Renal cortical epithelial cell (primary cell): ENCODE measurements around the gene GPR137. TPM values are rescaled to one million over a fixed set of nuclear protein-coding genes. Genes with fewer than 3 reads are reported as not detected.

Experiments
- DNase-seq: peaks from one replicate; pipeline ENCODE4 v3.0.0-alpha.2; 2011; ENCODE audit warnings: low read depth
- total RNA-seq: library from RNA; depleted of rRNA; stranded (reverse); fragments of >200 nt; gene quantifications from 2 replicates; pipeline ENCODE4 v1.2.3, GENCODE V29; 2014

GPR137 gene
- total RNA-seq, 1 donor from 2014 or later, result 18.9 TPM

DNA sequence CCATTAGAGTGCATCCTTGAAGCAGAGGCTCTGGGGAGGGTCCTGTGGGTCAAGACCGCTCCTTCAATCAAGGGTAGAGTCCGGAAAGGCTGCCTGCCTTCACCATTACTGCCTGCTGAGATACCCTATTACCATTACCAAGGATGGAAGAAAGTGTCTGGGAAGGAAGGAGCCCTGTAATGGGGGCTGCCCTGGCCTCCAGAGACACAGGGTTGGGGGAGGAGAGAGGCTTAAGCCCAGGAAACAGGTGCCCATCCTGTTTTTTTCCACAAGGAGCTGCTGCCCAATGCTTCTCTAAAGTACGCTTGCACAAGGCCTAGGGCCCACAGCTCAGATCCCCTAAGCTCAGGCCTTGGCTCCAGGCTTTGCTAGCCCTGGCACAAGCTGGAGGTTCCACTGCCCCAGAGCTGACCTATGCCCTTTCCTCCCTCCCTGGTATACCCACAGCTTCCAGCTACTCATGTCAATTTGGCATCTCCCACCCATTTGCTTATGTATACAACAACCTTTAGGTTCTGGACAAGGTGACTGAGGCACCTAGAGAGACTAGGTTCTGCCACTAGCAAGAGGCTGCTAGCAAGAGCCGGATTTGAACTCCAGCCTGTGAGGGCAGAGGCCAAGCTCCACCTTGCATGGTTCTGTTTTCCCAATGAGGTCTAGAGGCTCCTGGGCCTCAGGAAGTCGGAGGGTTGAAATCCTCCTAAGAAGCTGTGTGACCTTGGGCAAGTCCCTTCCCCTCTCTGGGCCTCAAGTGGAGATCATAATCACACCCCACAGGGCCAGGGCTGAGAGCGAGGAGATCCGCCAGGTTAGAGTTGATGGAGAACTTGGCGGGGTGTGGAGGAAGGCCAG, 35.9 kb upstream of the GPR137 start:
- DNase-seq, result no peak

DNA sequence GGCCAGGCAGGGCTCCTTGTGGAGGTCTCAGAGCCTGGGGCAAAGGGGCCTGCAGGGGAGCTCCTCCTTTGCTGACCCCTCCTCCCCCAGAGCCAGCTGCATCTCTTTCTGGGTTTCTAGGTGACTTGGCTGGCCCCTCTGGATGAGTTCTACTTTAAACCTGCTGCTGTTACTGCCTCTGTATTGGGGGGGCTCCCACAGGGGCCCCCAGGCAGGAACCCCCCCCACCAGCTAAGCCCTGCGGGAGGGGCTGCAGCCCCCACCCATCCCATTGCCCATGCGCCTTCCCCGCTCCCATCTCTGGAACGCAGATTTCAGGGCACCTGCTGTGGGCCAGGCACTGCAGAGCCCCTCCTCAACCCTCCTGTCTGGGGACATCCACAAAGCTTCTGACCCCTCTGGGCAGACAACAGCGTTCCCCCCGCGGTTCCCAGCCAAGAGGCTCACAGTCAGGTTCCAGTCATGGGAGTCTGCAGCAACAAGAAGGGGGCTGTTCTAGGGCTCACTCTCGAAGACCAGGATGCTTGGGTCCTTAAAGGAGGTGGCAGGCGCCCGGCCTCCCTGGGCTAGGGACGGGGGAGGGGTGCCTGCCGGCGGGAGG, 35.1 kb upstream of the GPR137 start:
- no peak for DNase-seq

GRCh38 chr11:64251016-64251752, 34.5 kb upstream of the GPR137 start, which contains the start of gene PLCB3:
Gene PLCB3 (plus strand): TSS chr11:64251530. CDS start chr11:64251650, 120 bp downstream.
- no peak for DNase-seq

- DNase-seq, result no peak
Observed at GRCh38 chr11:64251753-64252002, 34.0 kb upstream of the GPR137 start.

DNA sequence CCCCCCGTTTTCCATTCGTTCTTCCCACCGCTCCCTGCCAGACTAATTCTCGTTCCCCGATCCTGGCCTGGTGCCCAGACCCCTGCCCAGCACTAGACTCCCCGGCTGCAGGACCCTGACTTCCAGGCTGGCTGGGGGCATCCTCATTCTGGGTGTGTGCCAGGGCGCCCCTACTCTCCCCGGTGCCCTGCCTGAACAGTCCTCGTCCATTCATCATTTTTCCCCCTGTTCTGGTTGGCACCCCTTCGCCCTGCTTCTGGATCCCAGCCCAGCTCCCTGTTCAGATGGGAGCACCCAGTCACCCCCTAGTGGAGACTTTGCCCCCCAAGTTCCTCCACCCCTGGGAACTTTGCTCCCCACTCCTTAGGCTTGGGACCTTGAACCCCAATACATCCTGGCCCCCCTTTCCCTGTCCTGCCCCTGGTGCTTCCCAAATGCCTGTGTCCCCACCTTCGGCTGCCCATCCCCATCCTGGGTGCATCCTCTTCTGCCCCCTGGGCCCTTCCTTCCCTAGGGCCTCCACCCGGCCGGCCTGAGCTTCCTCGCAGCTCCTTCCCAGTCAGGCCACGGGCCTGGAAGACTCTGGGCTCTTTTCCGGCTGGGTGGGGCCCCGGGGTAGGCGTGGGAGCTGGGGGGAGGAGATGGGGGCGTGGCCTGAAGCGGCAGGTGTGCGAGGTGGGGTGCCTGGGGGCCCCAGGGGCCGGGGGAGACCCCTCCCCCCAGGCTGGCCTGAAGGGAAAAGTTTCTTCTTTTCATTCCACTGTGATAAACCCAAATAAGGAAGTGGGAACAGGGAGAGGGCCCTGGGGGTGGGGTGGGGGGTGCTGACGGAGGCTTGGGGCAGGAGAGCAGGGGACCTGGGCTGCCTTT, 33.4 kb upstream of the GPR137 start:
- DNase-seq, result no peak

GRCh38 chr11:64253043-64253442, 32.6 kb upstream of the GPR137 start:
- no peak for DNase-seq

DNA sequence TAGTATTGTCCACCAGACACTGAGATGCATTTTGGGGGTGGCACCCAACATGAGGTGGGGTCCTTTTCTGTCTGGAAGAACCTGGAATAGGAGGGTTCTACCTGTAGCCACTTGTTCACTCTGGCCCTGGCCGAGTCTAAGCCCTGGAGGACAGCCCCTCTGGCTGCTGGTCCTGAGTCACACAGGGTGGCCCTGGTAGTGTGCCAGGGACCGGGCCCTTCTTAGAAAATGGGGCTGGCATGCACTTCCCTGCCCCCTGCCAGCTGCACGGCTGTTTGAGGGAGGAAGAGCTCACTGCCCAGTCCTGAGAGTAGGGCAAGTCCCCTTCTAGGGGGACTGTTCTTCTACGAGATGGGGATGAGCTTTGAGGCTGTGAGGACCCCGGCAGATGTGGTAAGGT, 32.2 kb upstream of the GPR137 start:
- DNase-seq, result no peak

DNA sequence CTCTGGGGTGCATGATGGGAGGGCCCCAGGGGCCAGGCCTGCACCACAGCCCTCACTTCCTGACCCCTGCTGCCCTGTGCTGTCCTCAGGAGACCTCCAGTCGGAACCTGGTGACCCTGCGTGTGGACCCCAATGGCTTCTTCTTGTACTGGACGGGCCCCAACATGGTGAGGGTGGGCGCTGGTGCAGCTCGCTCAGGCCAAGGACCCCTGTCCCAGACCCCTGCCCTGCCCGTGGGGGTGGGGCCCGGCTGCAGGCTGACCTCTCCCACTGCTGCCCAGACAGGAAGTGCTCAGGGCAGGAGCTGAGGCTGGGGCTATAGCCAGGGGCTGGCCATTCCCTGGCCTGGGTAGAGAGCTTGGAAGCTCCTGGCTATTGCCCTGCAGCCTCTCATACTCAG, 31.3 kb upstream of the GPR137 start:
- DNase-seq, result no peak

DNA sequence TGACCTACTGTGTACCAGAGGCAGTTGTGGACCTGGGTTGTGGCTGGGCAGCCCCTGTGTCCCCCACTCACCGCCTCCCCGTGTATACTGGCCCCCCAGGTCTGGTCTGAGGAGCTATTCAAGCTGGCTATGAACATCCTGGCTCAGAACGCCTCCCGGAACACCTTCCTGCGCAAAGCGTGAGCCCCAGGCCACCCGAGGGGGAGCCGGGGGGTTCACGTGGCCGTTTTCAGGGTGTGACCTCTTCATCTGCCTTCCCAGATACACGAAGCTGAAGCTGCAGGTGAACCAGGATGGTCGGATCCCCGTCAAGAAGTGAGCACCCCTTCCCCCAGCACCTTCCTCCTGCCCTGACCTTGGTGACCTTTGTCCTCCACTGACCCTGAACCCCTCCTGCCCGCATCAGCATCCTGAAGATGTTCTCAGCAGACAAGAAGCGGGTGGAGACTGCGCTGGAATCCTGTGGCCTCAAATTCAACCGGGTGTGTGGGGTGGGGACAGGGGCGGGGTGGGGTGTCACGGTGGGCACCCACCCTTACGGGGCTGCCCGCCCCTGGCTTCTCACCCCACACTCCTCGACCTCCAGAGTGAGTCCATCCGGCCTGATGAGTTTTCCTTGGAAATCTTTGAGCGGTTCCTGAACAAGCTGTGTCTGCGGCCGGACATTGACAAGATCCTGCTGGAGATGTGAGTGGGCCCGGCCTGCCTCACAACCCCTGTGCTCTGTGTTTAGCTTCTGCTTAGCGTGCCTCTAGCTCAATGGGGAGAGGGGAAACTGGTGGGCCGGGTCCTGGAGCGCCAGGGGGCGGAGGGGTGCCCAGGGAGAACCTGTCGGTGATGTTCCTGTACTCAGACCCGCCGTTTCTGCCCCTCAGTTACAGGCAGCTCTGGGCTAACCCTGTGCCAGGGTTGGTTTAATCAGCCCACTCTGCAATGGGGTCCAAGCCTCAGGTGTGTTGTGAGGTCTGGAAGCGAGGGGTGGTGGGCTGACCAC, 30.2 kb upstream of the GPR137 start:
- no peak for DNase-seq

DNA sequence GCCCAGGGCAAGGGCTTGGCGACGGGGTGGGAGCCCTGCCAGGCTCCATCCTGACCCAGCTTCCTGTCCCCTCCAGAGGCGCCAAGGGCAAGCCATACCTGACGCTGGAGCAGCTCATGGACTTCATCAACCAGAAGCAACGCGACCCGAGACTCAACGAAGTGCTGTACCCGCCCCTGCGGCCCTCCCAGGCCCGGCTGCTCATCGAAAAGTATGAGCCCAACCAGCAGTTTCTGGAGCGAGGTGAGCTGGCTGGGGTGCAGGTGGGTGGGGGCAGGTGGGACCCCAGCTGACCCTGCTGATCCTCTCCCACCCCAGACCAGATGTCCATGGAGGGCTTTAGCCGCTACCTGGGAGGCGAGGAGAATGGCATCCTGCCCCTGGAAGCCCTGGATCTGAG, 29.3 kb upstream of the GPR137 start:
- no peak for DNase-seq

DNA sequence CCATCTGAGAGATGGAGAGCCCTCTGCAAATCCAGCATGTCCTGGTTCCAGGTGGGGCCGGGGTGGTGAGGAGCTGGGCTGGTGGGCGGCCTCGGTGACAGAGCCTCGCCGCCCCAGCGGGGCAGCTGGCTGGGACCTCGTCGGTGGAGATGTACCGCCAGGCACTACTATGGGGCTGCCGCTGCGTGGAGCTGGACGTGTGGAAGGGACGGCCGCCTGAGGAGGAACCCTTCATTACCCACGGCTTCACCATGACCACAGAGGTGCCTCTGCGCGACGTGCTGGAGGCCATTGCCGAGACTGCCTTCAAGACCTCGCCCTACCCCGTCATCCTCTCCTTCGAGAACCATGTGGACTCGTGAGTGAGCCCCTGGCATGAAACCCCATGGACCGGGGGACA, 27.3 kb upstream of the GPR137 start:
- no peak for DNase-seq

DNA sequence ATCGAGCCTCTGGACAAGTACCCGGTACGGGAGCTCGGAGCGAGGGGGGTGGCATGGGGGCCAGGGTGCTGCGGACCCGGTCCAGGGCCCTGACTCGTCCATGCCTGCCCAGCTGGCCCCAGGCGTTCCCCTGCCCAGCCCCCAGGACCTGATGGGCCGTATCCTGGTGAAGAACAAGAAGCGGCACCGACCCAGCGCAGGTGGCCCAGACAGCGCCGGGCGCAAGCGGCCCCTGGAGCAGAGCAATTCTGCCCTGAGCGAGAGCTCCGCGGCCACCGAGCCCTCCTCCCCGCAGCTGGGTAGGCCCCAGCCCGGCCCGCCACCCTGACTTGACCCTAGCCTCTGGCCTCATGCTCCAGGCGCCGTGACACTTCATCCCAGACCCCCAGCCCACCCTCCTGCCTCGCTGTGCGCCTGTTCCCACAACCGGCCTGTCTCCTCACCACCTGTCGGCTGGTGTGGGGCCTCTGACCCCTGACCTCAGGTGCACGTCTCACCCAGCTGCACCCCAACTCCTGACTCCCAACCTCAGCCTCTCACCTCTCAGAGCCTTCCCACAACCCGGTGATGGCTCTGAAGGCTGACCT, 26.6 kb upstream of the GPR137 start:
- no peak for DNase-seq

GRCh38 chr11:64259533-64260067, 26.0 kb upstream of the GPR137 start:
- DNase-seq, result no peak

- DNase-seq, result no peak
Observed at GRCh38 chr11:64260147-64260708, 25.4 kb upstream of the GPR137 start.

DNA sequence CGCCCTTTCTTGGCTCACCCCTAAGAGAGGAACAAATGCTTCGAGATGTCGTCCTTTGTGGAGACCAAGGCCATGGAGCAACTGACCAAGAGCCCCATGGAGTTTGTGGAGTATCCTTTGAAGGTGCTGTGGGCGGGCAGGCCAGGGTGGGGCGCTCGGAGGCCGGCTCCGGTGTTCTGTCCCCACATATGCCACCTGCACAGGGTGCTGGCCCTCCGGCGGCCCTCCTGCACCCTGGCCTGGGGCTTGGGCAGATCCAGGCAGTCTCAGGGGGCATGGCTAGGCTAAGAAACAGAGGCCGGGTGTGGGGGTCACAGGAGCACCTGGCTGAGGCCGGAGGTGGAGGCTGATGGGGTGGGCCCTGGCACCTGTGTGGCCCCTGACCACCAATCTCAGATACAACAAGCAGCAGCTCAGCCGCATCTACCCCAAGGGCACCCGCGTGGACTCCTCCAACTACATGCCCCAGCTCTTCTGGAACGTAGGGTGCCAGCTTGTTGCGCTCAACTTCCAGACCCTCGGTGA, 24.0 kb upstream of the GPR137 start:
- no peak for DNase-seq

- no peak for DNase-seq
Observed at GRCh38 chr11:64262271-64263002, 23.2 kb upstream of the GPR137 start.

- DNase-seq, result peak; percentile 13
Observed at GRCh38 chr11:64263021-64263946, 22.4 kb upstream of the GPR137 start.

DNA sequence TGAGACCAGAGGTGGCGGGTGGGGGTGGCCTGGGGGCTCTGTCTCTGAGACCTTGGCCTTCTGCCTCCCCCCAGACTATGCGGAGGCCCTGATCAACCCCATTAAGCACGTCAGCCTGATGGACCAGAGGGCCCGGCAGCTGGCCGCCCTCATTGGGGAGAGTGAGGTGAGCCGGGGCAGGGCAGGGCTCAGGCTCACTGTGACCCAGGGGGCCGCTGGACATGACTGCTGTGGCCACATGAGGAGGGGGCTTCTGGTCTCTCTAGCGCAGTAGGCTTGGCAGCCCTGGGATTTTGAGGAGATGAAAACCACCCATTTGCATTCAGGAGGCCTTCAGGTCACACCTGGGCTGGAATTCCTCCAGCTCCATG, 21.7 kb upstream of the GPR137 start:
- no peak for DNase-seq
